22Rv1 (cell line): ENCODE data around the gene C5AR1.

Experiments used
- CTCF ChIP-seq: fragments of 450-650 bp; IDR thresholded peaks from 2 replicates; pipeline ENCODE4 v1.5.1; 2017; ENCODE audit warnings: mild to moderate bottlenecking
- ZFX ChIP-seq: fragments of 450-650 bp; IDR thresholded peaks from 2 replicates; pipeline ENCODE4 v1.6.1; 2017; ENCODE audit warnings: antibody characterized with exemption, borderline replicate concordance

GRCh38 chr19:47341734-47342133 lies 32.1 kb downstream of the C5AR1 start:
- TF ChIP-seq CTCF, result no peak
- TF ChIP-seq ZFX, result no peak
